Astrocyte (in vitro differentiated cells and primary cell): ENCODE data around the gene LRRC4C. TPM values are rescaled to one million over a fixed set of nuclear protein-coding genes. Genes with fewer than 3 reads are reported as not detected.

Experiments
- DNase-seq: peaks from one replicate; pipeline ENCODE4 v3.0.0-alpha.2; 2010; ENCODE audit warnings: low read depth
- FAIRE-seq: peaks from 2 replicates; lab custom pipeline; 2011; peaks lifted over from hg19 to GRCh38; lab: Jason Lieb, UNC
- H2AFZ ChIP-seq: 2 replicates; pipeline ENCODE4 v1.6.0; 2012; ENCODE audit warnings: low read depth, low read length, inconsistent platforms
- H3K27ac ChIP-seq: 2 replicates; pipeline ENCODE4 v1.5.1; 2011; ENCODE audit warnings: low read depth, low read length, inconsistent platforms
- H3K27me3 ChIP-seq: 2 replicates; pipeline ENCODE4 v1.6.0; 2011; ENCODE audit warnings: low read length, inconsistent platforms; ENCODE audit not compliant: insufficient read depth
- H3K36me3 ChIP-seq: 2 replicates; pipeline ENCODE4 v1.5.1; 2011; ENCODE audit warnings: low read length, inconsistent platforms; ENCODE audit not compliant: insufficient read depth
- H3K4me1 ChIP-seq: 2 replicates; pipeline ENCODE4 v1.5.1; 2011; ENCODE audit warnings: low read length, inconsistent platforms; ENCODE audit not compliant: insufficient read depth
- H3K4me2 ChIP-seq: 2 replicates; pipeline ENCODE4 v1.6.0; 2012; ENCODE audit warnings: low read length, inconsistent platforms
- H3K4me3 ChIP-seq: 2 replicates; pipeline ENCODE4 v1.5.1; 2011; ENCODE audit warnings: low read depth, mild to moderate bottlenecking, low read length, inconsistent platforms; ENCODE audit not compliant: insufficient read depth
- H3K79me2 ChIP-seq: 2 replicates; pipeline ENCODE4 v1.6.0; 2012; ENCODE audit warnings: mild to moderate bottlenecking, low read length, inconsistent platforms; ENCODE audit not compliant: insufficient read depth
- H3K9ac ChIP-seq: 2 replicates; pipeline ENCODE4 v1.6.0; 2012; ENCODE audit warnings: mild to moderate bottlenecking, low read length, inconsistent platforms
- H3K9me3 ChIP-seq: 2 replicates; pipeline ENCODE4 v1.5.1; 2012; ENCODE audit warnings: low read depth, mild to moderate bottlenecking, low read length, inconsistent platforms; ENCODE audit not compliant: insufficient read depth
- H4K20me1 ChIP-seq: 2 replicates; pipeline ENCODE4 v1.6.0; 2012; ENCODE audit warnings: low read length, inconsistent platforms; ENCODE audit not compliant: insufficient read depth
- H3K27ac Mint-ChIP-seq: one replicate; pipeline ENCODE4 v1.8.0; 2021; ENCODE audit warnings: mild to moderate bottlenecking, mixed read lengths; ENCODE audit not compliant: unreplicated experiment
- H3K27me3 Mint-ChIP-seq: one replicate; pipeline ENCODE4 v1.8.0; 2021; ENCODE audit warnings: low read depth, mixed read lengths; ENCODE audit not compliant: unreplicated experiment
- H3K36me3 Mint-ChIP-seq: one replicate; pipeline ENCODE4 v1.8.0; 2021; ENCODE audit warnings: low read depth, mixed read lengths; ENCODE audit not compliant: unreplicated experiment
- H3K4me1 Mint-ChIP-seq: one replicate; pipeline ENCODE4 v1.8.0; 2021; ENCODE audit warnings: low read depth, mixed read lengths; ENCODE audit not compliant: unreplicated experiment
- H3K4me3 Mint-ChIP-seq: one replicate; pipeline ENCODE4 v1.8.0; 2021; ENCODE audit warnings: mild to moderate bottlenecking, moderate library complexity, mixed read lengths; ENCODE audit not compliant: unreplicated experiment
- H3K9me3 Mint-ChIP-seq: one replicate; pipeline ENCODE4 v1.8.0; 2021; ENCODE audit warnings: mild to moderate bottlenecking, mixed read lengths; ENCODE audit not compliant: unreplicated experiment
- CTCF ChIP-seq: IDR thresholded peaks from 2 replicates; pipeline ENCODE4 v1.5.1; 2011; ENCODE audit warnings: low read depth, mild to moderate bottlenecking, inconsistent platforms, low read length, moderate library complexity; ENCODE audit not compliant: insufficient read depth
- EZH2 ChIP-seq: IDR thresholded peaks from 2 replicates; pipeline ENCODE4 v1.6.1; 2012; ENCODE audit warnings: mild to moderate bottlenecking, low read length, inconsistent platforms; ENCODE audit not compliant: insufficient read depth
- total RNA-seq: library from RNA; stranded (reverse); gene quantifications from 2 replicates; pipeline ENCODE4 v1.2.1, GENCODE V29; 2021

The LRRC4C gene
- total RNA-seq, 1 donor from 2014 or later, result 9.0 TPM

DNA sequence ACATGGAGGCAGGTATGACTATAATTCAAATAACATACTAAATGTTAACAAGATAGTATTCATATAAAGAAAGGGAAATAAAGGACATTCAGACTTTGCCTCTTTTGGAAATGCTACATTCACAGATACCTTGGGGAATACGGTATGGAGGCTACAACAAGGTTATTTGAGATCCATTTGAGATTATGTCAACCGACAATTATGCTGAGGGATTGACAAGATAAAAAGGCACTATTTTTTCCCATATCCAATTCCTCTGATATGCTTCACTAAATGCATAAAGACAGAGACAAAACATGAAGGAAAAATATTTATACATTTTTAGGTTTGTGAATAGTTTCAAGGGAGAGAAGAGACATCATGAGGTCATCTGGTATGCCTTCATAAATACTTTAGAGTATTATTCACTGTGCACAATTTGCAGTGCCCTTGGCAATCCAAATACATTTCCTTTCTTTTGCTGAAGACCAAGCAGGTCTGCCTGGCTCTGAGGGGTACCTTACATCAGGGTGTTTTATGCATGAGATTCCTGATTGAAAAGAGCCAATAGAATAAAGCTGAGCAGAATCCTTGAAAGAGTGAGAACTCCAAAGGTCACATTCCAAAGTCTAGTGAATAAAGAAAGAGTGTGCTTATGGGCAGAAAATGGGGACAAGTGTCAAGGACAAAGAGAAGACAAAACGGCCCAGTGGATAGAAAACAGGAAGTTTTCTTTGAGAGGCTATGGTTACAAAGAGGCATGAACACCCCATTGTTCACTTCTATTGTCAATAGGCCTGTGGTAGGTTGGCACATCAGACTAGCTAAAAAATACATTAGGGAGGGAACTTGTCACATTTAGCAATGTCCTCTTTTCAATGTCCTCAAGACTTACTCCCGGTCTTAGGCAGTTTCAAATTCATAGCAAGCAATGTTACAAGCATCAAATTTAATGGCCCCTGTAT is 455.8 kb downstream of the LRRC4C start:
- H3K9ac ChIP-seq, result no peak overlapping the region
- FAIRE-seq, result no peak
- Mint-ChIP-seq H3K4me3 (no peak overlapping the region), H3K4me1 (peaks cover 8% of the 10 kb centered on the region), H3K9me3 (no peaks in the 10 kb centered on the region), H3K27me3 (no peaks in the 10 kb centered on the region), H3K27ac (peak overlapping the region; percentile 27), H3K36me3 (no peaks in the 10 kb centered on the region)
- H3K9me3 ChIP-seq, result no peaks in the 10 kb centered on the region
- H3K27me3 ChIP-seq, result no peaks in the 10 kb centered on the region
- no peaks in the 10 kb centered on the region for H3K79me2 ChIP-seq
- no peaks in the 10 kb centered on the region for H3K4me1 ChIP-seq
- no peak overlapping the region for H3K4me2 ChIP-seq
- no peaks in the 10 kb centered on the region for H4K20me1 ChIP-seq
- TF ChIP-seq CTCF (no peak), EZH2 (no peak)
- no peak overlapping the region for H3K4me3 ChIP-seq
- H2AFZ ChIP-seq, result no peak overlapping the region
- DNase-seq, result peak; percentile 48
- peak overlapping the region; percentile 8 for H3K27ac ChIP-seq
- H3K36me3 ChIP-seq, result no peaks in the 10 kb centered on the region

DNA sequence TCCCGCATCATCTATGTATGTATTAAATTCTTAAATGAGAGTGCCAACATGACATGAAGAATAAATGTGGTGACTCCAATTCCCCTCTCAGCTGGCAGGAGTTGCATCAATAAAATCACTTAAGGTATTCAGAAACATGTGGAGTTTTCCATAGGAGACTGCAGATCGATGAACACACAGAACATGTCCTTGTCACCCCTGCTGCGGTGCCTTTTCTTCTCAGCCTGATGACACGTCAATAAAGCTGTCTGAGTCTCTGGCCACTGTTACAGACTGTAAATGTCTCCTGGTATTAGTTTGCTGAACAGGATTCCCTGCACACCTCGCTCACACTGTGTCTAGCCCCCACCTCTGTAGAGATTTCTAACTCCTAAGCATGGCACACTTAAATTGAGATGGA is 460.5 kb downstream of the LRRC4C start:
- no peak overlapping the region for H3K9ac ChIP-seq
- no peaks in the 10 kb centered on the region for H3K4me1 ChIP-seq
- H3K9me3 ChIP-seq, result no peaks in the 10 kb centered on the region
- no peak overlapping the region for H3K27ac ChIP-seq
- H3K27me3 ChIP-seq, result no peaks in the 10 kb centered on the region
- Mint-ChIP-seq H3K4me1 (peaks cover 8% of the 10 kb centered on the region), H3K27ac (no peak overlapping the region), H3K27me3 (no peaks in the 10 kb centered on the region), H3K9me3 (peaks cover 2% of the 10 kb centered on the region), H3K36me3 (no peaks in the 10 kb centered on the region), H3K4me3 (no peak overlapping the region)
- TF ChIP-seq CTCF (no peak), EZH2 (no peak)
- H3K4me3 ChIP-seq, result no peak overlapping the region
- H3K36me3 ChIP-seq, result no peaks in the 10 kb centered on the region
- H2AFZ ChIP-seq, result no peak overlapping the region
- no peak for FAIRE-seq
- DNase-seq, result no peak
- no peak overlapping the region for H3K4me2 ChIP-seq
- no peaks in the 10 kb centered on the region for H4K20me1 ChIP-seq
- H3K79me2 ChIP-seq, result no peaks in the 10 kb centered on the region
